ENCODE data around the gene RSPH1.

GRCh38 chr21:42481169-42481568 is 14.9 kb downstream of the RSPH1 start:
- no peak for TF ChIP-seq YY1 (IDR thresholded peaks at IDR 0.05; ENCODE audit: extremely low read depth, insufficient replicate concordance, low read depth, low read length)
- no peak for TF ChIP-seq MAX (IDR thresholded peaks at IDR 0.05)
- no peak for TF ChIP-seq POLR2AphosphoS5 (IDR thresholded peaks at IDR 0.05; ENCODE audit: low read depth, low read length)
- TF ChIP-seq POLR2A (IDR thresholded peaks at IDR 0.05; ENCODE audit: borderline replicate concordance, extremely low read depth, insufficient read depth, insufficient read length) = no peak
- no peak for TF ChIP-seq REST (IDR thresholded peaks at IDR 0.05; ENCODE audit: low read depth)
- no peak for TF ChIP-seq CTCF (IDR thresholded peaks at IDR 0.05 in 2 of 3, conservative IDR thresholded peaks at IDR 0.05 in 1 of 3; ENCODE audit: borderline replicate concordance in 1 of 3, insufficient read depth in 1 of 3, low read depth in 2 of 3, low read length in 2 of 3)
- no peak for TF ChIP-seq EZH2 (IDR thresholded peaks at IDR 0.05)
- TF ChIP-seq JUND (IDR thresholded peaks at IDR 0.05) = no peak
- no peak for TF ChIP-seq EZH2phosphoT487 (IDR thresholded peaks at IDR 0.05; ENCODE audit: borderline replicate concordance)
- no peak for TF ChIP-seq ZFX (IDR thresholded peaks at IDR 0.05)
